PC-3 (cell line): Measurements from ENCODE around the gene SMAD5. TPM values are rescaled to one million over a fixed set of nuclear protein-coding genes. Genes with fewer than 3 reads are reported as not detected.

ENCODE experiments used
- ATAC-seq: fragments of 200-7000 bp; cut with Tn5 transposase; 2 replicates; pipeline ENCODE4 v1.9.1; 2020; ENCODE audit warnings: mild to moderate bottlenecking, moderate library complexity
- BruUV-seq: library from RNA; stranded (reverse); fragments of 400-500 nt; replicated peaks from 2 replicates; lab custom pipeline; 2021; lab: Mats Ljungman, UMichigan
- CTCF ChIA-PET: fragments of 300-600 bp; sonication (Branson Sonifier 250); formaldehyde crosslinking; loops from one replicate; lab custom pipeline; 2022; ENCODE audit warnings: antibody characterized with exemption; lab: Charles Lee
- POLR2A ChIA-PET: fragments of 300-600 bp; sonication (Branson Sonifier 250); formaldehyde crosslinking; loops from one replicate; lab custom pipeline; 2022; ENCODE audit warnings: antibody characterized with exemption; ENCODE audit not compliant: unreplicated experiment; lab: Charles Lee
- DNase-seq: peaks from one replicate; pipeline ENCODE4 v3.0.0-alpha.2; 2015
- H2AFZ ChIP-seq: fragments of 300-600 bp; sonication (generic); 2 replicates; pipeline ENCODE4 v1.6.0; 2016; ENCODE audit warnings: antibody characterized with exemption, low read length
- H3F3A ChIP-seq: fragments of 300-600 bp; sonication (generic); one replicate; pipeline ENCODE4 v1.6.0; 2017; ENCODE audit warnings: antibody characterized with exemption, low read length, control low read depth, mild to moderate bottlenecking; ENCODE audit not compliant: unreplicated experiment
- H3K27ac ChIP-seq: fragments of 300-600 bp; sonication (generic); 2 replicates; pipeline ENCODE4 v1.5.1; 2016; ENCODE audit warnings: mild to moderate bottlenecking, low read length
- H3K27me3 ChIP-seq: fragments of 300-600 bp; sonication (generic); 2 replicates; pipeline ENCODE4 v1.6.1; 2016; ENCODE audit warnings: low read length, mixed read lengths
- H3K36me3 ChIP-seq: fragments of 300-600 bp; sonication (generic); 2 replicates; pipeline ENCODE4 v1.6.1; 2016; ENCODE audit warnings: low read depth, mixed run types, low read length, mixed read lengths
- H3K4me1 ChIP-seq: fragments of 300-600 bp; sonication (generic); 2 replicates; pipeline ENCODE4 v1.5.1; 2016; ENCODE audit warnings: low read length; ENCODE audit not compliant: insufficient read depth
- H3K4me2 ChIP-seq: fragments of 300-600 bp; sonication (generic); 2 replicates; pipeline ENCODE4 v1.6.0; 2016; ENCODE audit warnings: low read length
- H3K4me3 ChIP-seq: fragments of 300-600 bp; sonication (generic); 2 replicates; pipeline ENCODE4 v1.5.1; 2016; ENCODE audit warnings: mild to moderate bottlenecking, low read length, mixed read lengths
- H3K79me2 ChIP-seq: fragments of 300-600 bp; sonication (generic); 2 replicates; pipeline ENCODE4 v1.6.1; 2017; ENCODE audit warnings: low read length, mixed read lengths
- H3K9ac ChIP-seq: fragments of 300-600 bp; sonication (generic); 2 replicates; pipeline ENCODE4 v1.6.0; 2016; ENCODE audit warnings: mild to moderate bottlenecking, low read length
- H3K9me2 ChIP-seq: fragments of 300-600 bp; sonication (generic); replicated peaks from 2 replicates; pipeline ENCODE4 v1.6.1; 2016; ENCODE audit warnings: mixed run types, low read length, mixed read lengths
- H3K9me3 ChIP-seq: fragments of 300-600 bp; sonication (generic); 2 replicates; pipeline ENCODE4 v1.6.1; 2016; ENCODE audit warnings: low read length, mixed read lengths
- H4K20me1 ChIP-seq: fragments of 300-600 bp; sonication (generic); 2 replicates; pipeline ENCODE4 v1.6.1; 2016; ENCODE audit warnings: low read length, mixed read lengths
- EZH2 ChIP-seq: fragments of 300-600 bp; sonication (generic); IDR thresholded peaks from one replicate; pipeline ENCODE4 v1.6.1; 2017; ENCODE audit warnings: antibody characterized with exemption, mild to moderate bottlenecking, low read length; ENCODE audit not compliant: unreplicated experiment
- EZH2phosphoT487 ChIP-seq: fragments of 300-600 bp; sonication (generic); IDR thresholded peaks from 2 replicates; pipeline ENCODE4 v1.6.1; 2018; ENCODE audit warnings: mild to moderate bottlenecking, antibody characterized with exemption, low read length, borderline replicate concordance
- intact Hi-C: fragments of 100-400 bp; cut with micrococcal nuclease; formaldehyde crosslinking; loops from 2 replicates; pipeline ENCODE4 v1.9.0; 2023
- total RNA-seq: library from RNA; depleted of rRNA; stranded (reverse); fragments of >200 nt; gene quantifications from 2 replicates; pipeline ENCODE4 v1.2.3, GENCODE V29; 2014
- TF ChIP-seq, protein P1 (sequence below): fragments of 300-600 bp; sonication (generic); conservative IDR thresholded peaks from 2 replicates; pipeline ENCODE4 v1.5.1; 2017; ENCODE audit warnings: antibody characterized with exemption, low read depth, mild to moderate bottlenecking, low read length

SMAD5 gene
- total RNA-seq, 1 experiment from 2014 or later: 28.5 TPM

DNA sequence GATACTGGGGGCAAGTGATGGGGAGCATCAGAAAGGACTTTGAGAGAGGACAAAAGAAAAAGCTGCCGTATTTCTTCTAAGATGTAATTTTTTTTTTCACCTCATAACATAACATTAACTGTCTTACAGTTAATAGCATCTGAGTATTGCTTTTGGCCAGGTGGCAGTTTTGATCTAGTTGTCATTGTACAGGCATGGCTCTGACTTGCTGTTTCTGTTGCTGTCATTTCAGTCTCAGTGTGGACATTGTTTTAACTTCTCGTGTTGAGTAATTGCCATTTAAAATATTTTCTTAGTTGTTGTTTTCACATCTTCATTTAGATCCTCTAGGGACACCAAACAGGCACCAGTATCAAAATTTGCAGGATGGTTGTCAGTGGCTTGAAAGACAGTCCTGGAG lies 12.4 kb downstream of the SMAD5 start:
- no peaks in the 10 kb centered on the region for H3F3A ChIP-seq
- H3K9me2 ChIP-seq: no peaks in the 10 kb centered on the region
- H3K27ac ChIP-seq: no peak overlapping the region
- H3K4me1 ChIP-seq: peaks cover 18% of the 10 kb centered on the region
- ChIA-PET CTCF (no interaction called here), POLR2A (no interaction called here)
- no peaks in the 10 kb centered on the region for H3K27me3 ChIP-seq
- H4K20me1 ChIP-seq: peaks cover 53% of the 10 kb centered on the region
- H3K4me2 ChIP-seq: no peak overlapping the region
- H3K79me2 ChIP-seq: peaks cover 100% of the 10 kb centered on the region
- H3K36me3 ChIP-seq: no peaks in the 10 kb centered on the region
- no peaks in the 10 kb centered on the region for H3K9me3 ChIP-seq
- no peak for DNase-seq
- TF ChIP-seq, protein P1, sequence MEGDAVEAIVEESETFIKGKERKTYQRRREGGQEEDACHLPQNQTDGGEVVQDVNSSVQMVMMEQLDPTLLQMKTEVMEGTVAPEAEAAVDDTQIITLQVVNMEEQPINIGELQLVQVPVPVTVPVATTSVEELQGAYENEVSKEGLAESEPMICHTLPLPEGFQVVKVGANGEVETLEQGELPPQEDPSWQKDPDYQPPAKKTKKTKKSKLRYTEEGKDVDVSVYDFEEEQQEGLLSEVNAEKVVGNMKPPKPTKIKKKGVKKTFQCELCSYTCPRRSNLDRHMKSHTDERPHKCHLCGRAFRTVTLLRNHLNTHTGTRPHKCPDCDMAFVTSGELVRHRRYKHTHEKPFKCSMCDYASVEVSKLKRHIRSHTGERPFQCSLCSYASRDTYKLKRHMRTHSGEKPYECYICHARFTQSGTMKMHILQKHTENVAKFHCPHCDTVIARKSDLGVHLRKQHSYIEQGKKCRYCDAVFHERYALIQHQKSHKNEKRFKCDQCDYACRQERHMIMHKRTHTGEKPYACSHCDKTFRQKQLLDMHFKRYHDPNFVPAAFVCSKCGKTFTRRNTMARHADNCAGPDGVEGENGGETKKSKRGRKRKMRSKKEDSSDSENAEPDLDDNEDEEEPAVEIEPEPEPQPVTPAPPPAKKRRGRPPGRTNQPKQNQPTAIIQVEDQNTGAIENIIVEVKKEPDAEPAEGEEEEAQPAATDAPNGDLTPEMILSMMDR: no peak
- TF ChIP-seq EZH2: no peak
- TF ChIP-seq EZH2phosphoT487: no peak
- no peak for ATAC-seq
- no peak overlapping the region for H2AFZ ChIP-seq
- intact Hi-C loops: no loop called here
- H3K9ac ChIP-seq: no peak overlapping the region
- BruUV-seq: no TSS peak
- H3K4me3 ChIP-seq: no peak overlapping the region

DNA sequence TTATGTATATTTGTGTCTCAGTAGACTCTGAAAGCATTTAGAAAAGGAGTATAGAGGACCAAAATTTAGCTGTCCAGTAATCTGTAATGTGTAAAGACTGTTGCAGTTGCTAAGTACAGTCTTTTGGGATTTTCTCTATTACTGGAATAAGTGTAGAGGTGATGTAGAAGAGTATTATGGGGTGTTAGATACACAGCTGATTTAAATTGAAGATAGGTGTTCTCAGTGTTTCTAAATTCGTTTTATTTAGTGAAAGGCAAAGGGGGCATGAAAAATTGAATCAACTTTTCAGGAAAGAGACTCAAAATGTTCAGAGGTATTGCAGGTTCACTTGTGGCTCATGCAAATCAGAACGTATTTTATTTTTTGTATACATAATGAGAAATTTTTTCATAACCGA lies 13.6 kb downstream of the SMAD5 start:
- H3F3A ChIP-seq: no peaks in the 10 kb centered on the region
- TF ChIP-seq, protein P1: no peak
- TF ChIP-seq EZH2phosphoT487 (no peak), EZH2 (no peak)
- peaks cover 44% of the 10 kb centered on the region for H4K20me1 ChIP-seq
- H3K4me2 ChIP-seq: no peak overlapping the region
- no peak overlapping the region for H3K9ac ChIP-seq
- peaks cover 100% of the 10 kb centered on the region for H3K79me2 ChIP-seq
- CTCF ChIA-PET: no interaction called here
- H3K27ac ChIP-seq: no peak overlapping the region
- ATAC-seq (no peak), DNase-seq (no peak)
- intact Hi-C loops: no loop called here
- no peak overlapping the region for H3K4me3 ChIP-seq
- no peaks in the 10 kb centered on the region for H3K36me3 ChIP-seq
- H3K4me1 ChIP-seq: peaks cover 18% of the 10 kb centered on the region
- no peaks in the 10 kb centered on the region for H3K9me2 ChIP-seq
- BruUV-seq: no TSS peak
- no peak overlapping the region for H2AFZ ChIP-seq
- POLR2A ChIA-PET: no interaction called here
- no peaks in the 10 kb centered on the region for H3K9me3 ChIP-seq
- H3K27me3 ChIP-seq: no peaks in the 10 kb centered on the region

DNA sequence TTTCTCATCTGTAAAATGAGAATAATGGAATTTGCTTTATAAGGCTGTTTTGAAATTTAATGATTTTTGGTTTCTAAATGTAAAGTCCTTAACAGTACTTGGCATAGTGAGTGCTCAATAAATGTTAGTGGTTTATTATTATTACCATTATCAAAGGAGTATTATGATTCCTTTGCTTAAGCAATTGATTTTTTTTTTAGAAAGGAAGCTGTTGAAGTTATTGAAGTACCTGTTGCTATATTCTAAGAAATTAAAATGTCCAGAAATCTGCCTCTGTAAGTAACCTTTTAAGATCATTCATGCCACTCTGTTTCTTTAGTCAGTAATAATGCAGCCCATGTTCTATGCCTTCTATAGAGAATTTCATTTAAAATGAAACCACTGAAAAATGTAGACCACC lies 15.0 kb downstream of the SMAD5 start:
- Histone ChIP-seq H3F3A (no peaks in the 10 kb centered on the region), H3K9me3 (no peaks in the 10 kb centered on the region), H3K27me3 (no peaks in the 10 kb centered on the region), H3K27ac (no peak overlapping the region), H3K4me2 (no peak overlapping the region), H4K20me1 (peaks cover 40% of the 10 kb centered on the region; the same call in 1 of the 2 replicates), H3K9me2 (no peaks in the 10 kb centered on the region), H2AFZ (no peak overlapping the region), H3K4me3 (no peak overlapping the region), H3K4me1 (peaks cover 9% of the 10 kb centered on the region), H3K36me3 (no peaks in the 10 kb centered on the region), H3K9ac (no peak overlapping the region), H3K79me2 (peaks cover 100% of the 10 kb centered on the region)
- intact Hi-C loops: no loop called here
- no peak for ATAC-seq
- POLR2A ChIA-PET: no interaction called here
- no peak for TF ChIP-seq EZH2
- TF ChIP-seq EZH2phosphoT487: no peak
- TF ChIP-seq, protein P1: no peak
- BruUV-seq: no TSS peak
- CTCF ChIA-PET: interaction anchor here (0.6 kb wide), 1 partner anchor 17 kb away, joined by 4 read pairs; no protein-coding TSS in a partner anchor
- no peak for DNase-seq
